A204.1 (cell line): ENCODE results near the gene ARL9.

Source experiments
- FAIRE-seq: peaks from 2 replicates; lab custom pipeline; 2012; peaks lifted over from hg19 to GRCh38; lab: Jason Lieb, UNC

ARL9 gene

DNA sequence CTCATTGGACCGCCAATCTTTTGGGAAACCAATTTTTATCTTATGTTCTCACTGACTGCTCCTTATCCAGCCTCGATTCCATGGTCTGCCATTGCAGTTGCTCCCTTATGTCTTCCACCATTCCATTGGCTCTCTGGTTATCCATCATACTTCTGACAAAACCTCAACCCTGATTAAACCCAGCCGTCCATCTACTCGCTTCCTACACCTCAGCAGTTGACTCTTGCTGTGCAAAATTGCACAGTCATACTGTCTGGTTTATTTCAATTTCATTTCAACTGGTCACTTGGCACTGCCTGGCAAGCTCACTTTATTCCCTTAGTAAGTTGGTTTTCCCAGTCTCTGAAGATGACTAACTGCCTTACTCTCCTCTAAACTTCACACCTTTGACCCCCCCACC, 26.2 kb downstream of the ARL9 start:
- no peak for FAIRE-seq

GRCh38 chr4:56532239-56532638, 26.6 kb downstream of the ARL9 start:
- FAIRE-seq: no peak

DNA sequence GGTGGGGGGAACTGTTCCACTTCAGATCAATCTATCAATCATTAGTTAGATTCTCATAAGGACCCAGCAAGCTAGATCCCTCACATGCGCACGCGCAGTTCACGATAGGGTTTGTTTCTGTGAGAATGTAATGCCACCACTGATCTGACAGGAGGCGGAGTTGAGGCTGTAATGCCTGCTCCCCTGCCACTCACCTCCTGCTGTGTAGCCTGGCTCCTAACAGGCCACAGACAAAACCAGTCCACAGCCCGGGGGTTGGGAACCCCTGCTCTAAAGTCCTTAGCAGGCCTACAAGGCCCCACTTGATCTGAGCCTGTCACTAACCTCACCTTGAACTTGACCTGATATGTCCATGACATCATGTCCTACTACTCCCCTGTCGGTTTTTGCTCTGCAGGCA, 30.3 kb downstream of the ARL9 start:
- no peak for FAIRE-seq

GRCh38 chr4:56537147-56537546, 31.6 kb downstream of the ARL9 start:
- FAIRE-seq: no peak

DNA sequence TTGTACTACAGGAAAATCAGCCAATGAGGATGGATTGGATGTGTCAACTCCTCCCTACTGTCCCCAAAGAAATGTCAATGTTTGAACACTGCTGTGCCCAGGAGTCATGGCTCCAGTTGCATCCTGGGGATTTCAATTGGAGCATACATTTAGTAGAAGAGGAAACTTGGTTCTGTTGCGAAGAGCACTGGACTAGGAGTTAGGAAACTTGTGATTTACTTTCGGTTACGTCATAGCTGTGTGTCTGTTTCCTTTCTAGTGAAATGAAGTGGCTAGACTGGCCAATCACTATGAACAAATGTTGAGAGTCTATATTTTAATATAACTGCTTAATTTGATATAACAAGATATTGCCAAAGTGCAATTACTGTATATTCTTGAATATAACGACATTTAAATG, 35.2 kb downstream of the ARL9 start:
- no peak for FAIRE-seq

DNA sequence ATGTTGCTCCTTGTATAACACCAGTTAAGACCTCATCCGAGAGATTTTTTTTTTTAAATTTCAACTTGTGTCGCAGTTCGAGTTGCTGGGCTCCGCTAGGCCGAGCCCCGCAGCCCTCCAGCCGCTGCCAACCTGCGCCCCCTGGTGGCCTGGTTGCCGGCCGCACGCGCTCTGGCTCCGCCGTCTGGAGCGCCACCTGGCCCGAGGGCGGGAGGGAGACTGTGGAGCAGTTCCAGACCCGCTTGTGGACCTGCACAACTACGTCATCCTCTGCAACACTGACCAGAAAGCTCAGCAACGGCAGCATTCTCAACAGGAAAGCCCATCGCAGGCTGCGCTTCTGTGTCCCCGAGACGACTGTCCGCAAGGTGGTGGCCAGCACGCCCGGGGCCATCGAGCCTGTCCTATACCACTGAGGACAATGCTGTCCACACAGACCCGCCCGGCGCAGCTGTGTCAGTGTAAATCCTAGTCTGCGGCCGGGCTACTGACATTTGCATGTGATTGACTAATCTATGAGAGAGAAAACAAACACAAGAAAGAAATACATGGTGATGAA, 39.1 kb downstream of the ARL9 start:
- FAIRE-seq: no peak

GRCh38 chr4:56550642-56551041, 45.1 kb downstream of the ARL9 start:
- no peak for FAIRE-seq

DNA sequence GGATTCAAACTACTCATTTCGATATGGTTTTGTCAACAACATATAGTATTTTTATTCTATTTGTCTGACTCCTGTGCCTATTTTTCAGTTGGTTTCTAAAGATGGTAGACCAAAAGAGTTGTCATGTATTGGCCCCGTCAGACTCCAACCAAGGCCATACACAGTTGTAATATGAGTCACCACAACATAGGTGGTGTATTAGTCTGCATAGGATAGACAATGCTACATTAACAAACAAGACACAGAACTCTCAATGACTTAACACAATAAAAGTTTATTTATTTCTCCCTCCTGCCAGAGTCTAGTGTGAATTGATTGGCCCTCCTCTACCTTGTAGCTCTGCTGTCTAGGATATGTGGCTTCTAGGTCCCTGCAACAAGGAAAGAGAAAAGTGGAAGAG, 45.9 kb downstream of the ARL9 start:
- FAIRE-seq: no peak

DNA sequence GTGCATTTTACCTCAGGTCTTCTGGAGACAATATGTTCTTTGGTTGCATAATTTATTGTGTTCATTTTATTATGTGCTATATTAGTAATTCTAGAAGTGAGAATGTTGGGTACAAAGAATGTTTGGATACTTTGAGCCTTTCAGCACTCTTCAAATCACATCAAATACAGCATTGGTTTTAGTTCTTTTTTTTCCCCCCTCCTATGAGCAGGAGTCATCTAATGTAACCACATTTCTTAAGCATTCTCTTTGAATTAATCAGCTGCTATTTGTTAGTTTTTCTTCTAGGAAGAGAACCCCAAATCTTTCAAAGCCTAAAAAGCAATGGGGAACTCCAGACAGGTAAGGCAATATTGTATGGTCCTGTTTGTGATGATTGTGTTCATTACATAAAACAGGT, 46.7 kb downstream of the ARL9 start:
- FAIRE-seq: no peak

DNA sequence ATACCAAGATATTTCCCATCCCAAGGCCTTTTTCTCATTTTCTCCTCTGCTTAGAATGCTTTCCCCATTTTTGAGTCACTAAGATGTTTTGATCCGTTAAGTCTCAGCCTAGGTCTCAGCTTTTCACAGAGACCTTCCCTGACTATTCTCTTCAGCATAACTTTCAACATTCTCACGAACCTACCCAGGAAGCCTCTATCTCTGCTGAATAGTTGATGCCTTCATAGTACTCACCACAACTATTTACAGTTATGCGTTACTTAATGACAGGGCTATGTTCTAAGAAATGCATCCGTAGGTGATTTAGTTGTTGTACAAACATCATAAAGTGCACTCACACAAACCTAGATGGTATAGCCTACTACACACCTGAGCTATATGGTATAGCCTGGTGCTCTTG, 64.5 kb downstream of the ARL9 start:
- no peak for FAIRE-seq
